GM23248 (cell line): Measurements from ENCODE around the gene PMFBP1. TPM values are rescaled to one million over a fixed set of nuclear protein-coding genes. Genes with fewer than 3 reads are reported as not detected.

ENCODE experiments used
- DNase-seq: peaks from one replicate; pipeline ENCODE4 v3.0.0-alpha.2; 2015
- H2AFZ ChIP-seq: fragments of 200-600 bp; sonication (generic); 2 replicates; pipeline ENCODE4 v1.6.1; 2016; ENCODE audit warnings: antibody characterized with exemption
- H3F3A ChIP-seq: fragments of 200-600 bp; sonication (generic); 2 replicates; pipeline ENCODE4 v1.6.1; 2016; ENCODE audit warnings: mild to moderate bottlenecking, antibody characterized with exemption, mixed run types; ENCODE audit not compliant: insufficient read depth
- H3K27ac ChIP-seq: fragments of 200-600 bp; sonication (generic); 2 replicates; pipeline ENCODE4 v1.5.1; 2016; ENCODE audit warnings: mild to moderate bottlenecking
- H3K27me3 ChIP-seq: fragments of 200-600 bp; sonication (generic); replicated peaks from 2 replicates; pipeline ENCODE4 v1.6.1; 2016; ENCODE audit warnings: mild to moderate bottlenecking; ENCODE audit not compliant: insufficient read depth
- H3K36me3 ChIP-seq: fragments of 200-600 bp; sonication (generic); 2 replicates; pipeline ENCODE4 v1.6.1; 2016; ENCODE audit warnings: low read depth, mild to moderate bottlenecking
- H3K4me1 ChIP-seq: fragments of 200-600 bp; sonication (generic); 2 replicates; pipeline ENCODE4 v1.6.1; 2016; ENCODE audit warnings: mild to moderate bottlenecking; ENCODE audit not compliant: insufficient read depth
- H3K4me2 ChIP-seq: fragments of 200-600 bp; sonication (generic); one replicate; pipeline ENCODE4 v1.6.1; 2016; ENCODE audit warnings: mild to moderate bottlenecking; ENCODE audit not compliant: unreplicated experiment
- H3K4me3 ChIP-seq: fragments of 200-600 bp; sonication (generic); 2 replicates; pipeline ENCODE4 v1.5.1; 2016; ENCODE audit warnings: mild to moderate bottlenecking
- H3K79me2 ChIP-seq: fragments of 200-600 bp; sonication (generic); 2 replicates; pipeline ENCODE4 v1.6.1; 2016; ENCODE audit warnings: mild to moderate bottlenecking; ENCODE audit not compliant: insufficient read depth
- H3K9ac ChIP-seq: fragments of 200-600 bp; sonication (generic); 2 replicates; pipeline ENCODE4 v1.6.1; 2016; ENCODE audit warnings: mild to moderate bottlenecking
- H3K9me2 ChIP-seq: fragments of 200-600 bp; sonication (generic); 2 replicates; pipeline ENCODE4 v1.6.1; 2016; ENCODE audit warnings: mixed run types, mild to moderate bottlenecking, moderate library complexity; ENCODE audit not compliant: insufficient read depth
- H3K9me3 ChIP-seq: fragments of 200-600 bp; sonication (generic); one replicate; pipeline ENCODE4 v1.6.1; 2017; ENCODE audit warnings: low read depth
- H4K20me1 ChIP-seq: fragments of 200-600 bp; sonication (generic); 2 replicates; pipeline ENCODE4 v1.6.0; 2016; ENCODE audit not compliant: insufficient read depth
- EZH2 ChIP-seq: fragments of 200-600 bp; sonication (generic); IDR thresholded peaks from 2 replicates; pipeline ENCODE4 v1.6.1; 2018; ENCODE audit warnings: antibody characterized with exemption, mild to moderate bottlenecking; ENCODE audit not compliant: insufficient read depth, poor library complexity, severe bottlenecking
- EZH2phosphoT487 ChIP-seq: fragments of 200-600 bp; sonication (generic); IDR thresholded peaks from 2 replicates; pipeline ENCODE4 v1.6.1; 2018; ENCODE audit warnings: antibody characterized with exemption, moderate library complexity, mild to moderate bottlenecking, low read depth; ENCODE audit not compliant: insufficient read depth
- WGBS, 2 experiments: methylation state at CpG; one replicate each; pipeline ENCODE4 v1.1.6; 2015 to 2017; ENCODE audit warnings: low lambda C conversion rate in 2 of 2, low coverage in 1 of 2; ENCODE audit errors: missing lambda C conversion rate in 2 of 2; 5-methylcytosine and 5-hydroxymethylcytosine counted together
- in situ Hi-C: fragments of 300-500 bp; cut with MboI; formaldehyde crosslinking; loops from 2 replicates; pipeline ENCODE4 v1.15.0; 2020
- polyA plus RNA-seq: library from polyadenylated mRNA; unstranded; fragments of >200 nt; fragmentation: Nextera tagmentation; extraction: Ambion mirVana; gene quantifications from 2 replicates; pipeline ENCODE4 v1.2.1, GENCODE V29; 2016
- total RNA-seq: library from RNA; depleted of rRNA; stranded (reverse); fragments of >200 nt; shearing (Covaris generic); gene quantifications from 2 replicates; pipeline ENCODE4 v1.2.3, GENCODE V29; 2014

PMFBP1 gene
- total and polyA plus RNA-seq, 2 experiments from 2014 or later, result not detected

- no peaks in the 10 kb centered on the region for H3F3A ChIP-seq
Observed at GRCh38 chr16:72149676-72150464, 22.1 kb downstream of the PMFBP1 start.

DNA sequence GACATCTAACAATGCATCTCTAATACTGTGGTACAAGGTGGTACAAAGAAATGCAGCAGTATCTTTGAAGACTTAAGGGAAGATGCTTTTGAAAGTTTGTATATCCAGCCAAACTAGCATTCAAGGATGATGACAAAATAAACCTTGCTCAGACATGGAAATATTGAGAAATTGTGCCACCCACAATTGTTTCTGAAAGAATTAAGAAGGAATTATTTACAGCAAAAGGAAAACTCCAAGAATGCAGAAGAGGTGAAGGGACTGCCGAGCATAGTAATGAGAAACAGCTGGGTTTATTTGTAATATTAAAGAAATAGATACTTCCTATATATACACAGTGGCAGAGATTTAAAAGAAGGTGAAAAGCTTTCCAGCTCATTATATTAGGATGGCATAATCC, 29.5 kb downstream of the PMFBP1 start:
- Histone ChIP-seq H3K4me1 (no peaks in the 10 kb centered on the region), H4K20me1 (no peaks in the 10 kb centered on the region), H3K4me2 (no peak overlapping the region), H3F3A (no peaks in the 10 kb centered on the region), H3K4me3 (no peak overlapping the region), H3K27ac (no peak overlapping the region), H3K36me3 (no peaks in the 10 kb centered on the region), H3K9ac (no peak overlapping the region), H3K79me2 (no peaks in the 10 kb centered on the region), H3K9me2 (no peaks in the 10 kb centered on the region), H3K9me3 (no peaks in the 10 kb centered on the region), H3K27me3 (no peaks in the 10 kb centered on the region), H2AFZ (no peak overlapping the region)
- TF ChIP-seq EZH2, result no peak
- no peak for TF ChIP-seq EZH2phosphoT487
- WGBS, 2 experiments, result 0 to 8% methylated on average over 1 of the region's 1 CpG
- peak; percentile 26 for DNase-seq
- in situ Hi-C loops, result no loop called here

More at GRCh38 chr16:72149676-72150464, 22.1 kb downstream of the PMFBP1 start:
- 48 to 55% methylated on average over 8 of the region's 8 CpGs for WGBS, 2 experiments
- H4K20me1 ChIP-seq, result no peaks in the 10 kb centered on the region
- H3K79me2 ChIP-seq, result no peaks in the 10 kb centered on the region
- no peaks in the 10 kb centered on the region for H3K36me3 ChIP-seq
- no peak for TF ChIP-seq EZH2
- TF ChIP-seq EZH2phosphoT487, result no peak
- no peaks in the 10 kb centered on the region for H3K9me2 ChIP-seq
- no peaks in the 10 kb centered on the region for H3K27me3 ChIP-seq
- no peak overlapping the region for H2AFZ ChIP-seq
- no peak overlapping the region for H3K4me3 ChIP-seq
- in situ Hi-C loops, result no loop called here
- no peak overlapping the region for H3K4me2 ChIP-seq
- no peak overlapping the region for H3K9ac ChIP-seq
- no peak for DNase-seq
- H3K27ac ChIP-seq, result no peak overlapping the region
- no peaks in the 10 kb centered on the region for H3K9me3 ChIP-seq
- no peaks in the 10 kb centered on the region for H3K4me1 ChIP-seq

DNA sequence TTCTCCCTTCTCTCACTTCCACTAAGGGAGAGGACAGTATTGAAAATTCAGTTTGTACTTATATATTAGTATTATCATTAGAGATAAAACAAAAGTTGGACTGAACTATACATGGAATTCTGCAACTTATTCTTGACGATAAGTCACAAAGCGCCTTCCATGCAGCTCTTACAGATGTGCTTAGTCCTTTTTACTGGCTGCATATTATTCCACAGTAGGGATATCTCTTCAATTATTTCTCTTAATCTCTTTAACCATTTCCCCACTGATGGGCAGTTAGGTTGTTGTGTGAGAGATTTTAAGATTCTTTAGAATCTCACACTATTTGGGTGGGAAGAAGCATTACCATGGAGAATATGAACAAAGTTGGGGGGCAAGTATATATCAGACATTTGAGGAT, 32.0 kb downstream of the PMFBP1 start:
- in situ Hi-C loops, result no loop called here
- Histone ChIP-seq H3K9ac (no peak overlapping the region), H3K9me3 (no peaks in the 10 kb centered on the region), H3K4me3 (no peak overlapping the region), H2AFZ (no peak overlapping the region), H4K20me1 (no peaks in the 10 kb centered on the region), H3K4me1 (no peaks in the 10 kb centered on the region), H3K36me3 (no peaks in the 10 kb centered on the region), H3K9me2 (no peaks in the 10 kb centered on the region), H3K4me2 (no peak overlapping the region), H3K79me2 (no peaks in the 10 kb centered on the region), H3K27ac (no peak overlapping the region), H3K27me3 (no peaks in the 10 kb centered on the region), H3F3A (no peaks in the 10 kb centered on the region)
- TF ChIP-seq EZH2phosphoT487 (no peak), EZH2 (no peak)
- 86 to 88% methylated on average over 2 of the region's 2 CpGs for WGBS, 2 experiments
- no peak for DNase-seq

GRCh38 chr16:72138064-72138572, 33.8 kb downstream of the PMFBP1 start:
- Histone ChIP-seq H2AFZ (no peak overlapping the region), H3K4me2 (no peak overlapping the region), H3K27me3 (no peaks in the 10 kb centered on the region), H4K20me1 (no peaks in the 10 kb centered on the region), H3K4me3 (no peak overlapping the region), H3K36me3 (no peaks in the 10 kb centered on the region), H3K9me2 (no peaks in the 10 kb centered on the region), H3K27ac (no peak overlapping the region), H3K4me1 (no peaks in the 10 kb centered on the region), H3F3A (no peaks in the 10 kb centered on the region), H3K9me3 (no peaks in the 10 kb centered on the region), H3K79me2 (no peaks in the 10 kb centered on the region), H3K9ac (no peak overlapping the region)
- 59 to 62% methylated on average over 4 of the region's 4 CpGs for WGBS, 2 experiments
- DNase-seq, result no peak
- no peak for TF ChIP-seq EZH2
- no peak for TF ChIP-seq EZH2phosphoT487
- in situ Hi-C loops, result no loop called here
